Measurements from ENCODE around the gene RPRD1B. TPM values are rescaled to one million over a fixed set of nuclear protein-coding genes. Genes with fewer than 3 reads are reported as not detected.

Gene RPRD1B
- total and polyA plus RNA-seq, 2 of the 13 experiments (the other 11 are each of a cell fraction or from before 2014, with no cell fraction given) = 31.1 to 41.5 TPM

GRCh38 chr20:38126146-38126921 is 92.8 kb downstream of the RPRD1B start (continued):
- no peak for TF ChIP-seq PRDM10 (CRISPR knock-in tag; IDR thresholded peaks at IDR 0.05; ENCODE audit: low read depth)
- peak; percentile 79 for TF ChIP-seq RARA (CRISPR knock-in tag; IDR thresholded peaks at IDR 0.05)
- TF ChIP-seq, protein P1, sequence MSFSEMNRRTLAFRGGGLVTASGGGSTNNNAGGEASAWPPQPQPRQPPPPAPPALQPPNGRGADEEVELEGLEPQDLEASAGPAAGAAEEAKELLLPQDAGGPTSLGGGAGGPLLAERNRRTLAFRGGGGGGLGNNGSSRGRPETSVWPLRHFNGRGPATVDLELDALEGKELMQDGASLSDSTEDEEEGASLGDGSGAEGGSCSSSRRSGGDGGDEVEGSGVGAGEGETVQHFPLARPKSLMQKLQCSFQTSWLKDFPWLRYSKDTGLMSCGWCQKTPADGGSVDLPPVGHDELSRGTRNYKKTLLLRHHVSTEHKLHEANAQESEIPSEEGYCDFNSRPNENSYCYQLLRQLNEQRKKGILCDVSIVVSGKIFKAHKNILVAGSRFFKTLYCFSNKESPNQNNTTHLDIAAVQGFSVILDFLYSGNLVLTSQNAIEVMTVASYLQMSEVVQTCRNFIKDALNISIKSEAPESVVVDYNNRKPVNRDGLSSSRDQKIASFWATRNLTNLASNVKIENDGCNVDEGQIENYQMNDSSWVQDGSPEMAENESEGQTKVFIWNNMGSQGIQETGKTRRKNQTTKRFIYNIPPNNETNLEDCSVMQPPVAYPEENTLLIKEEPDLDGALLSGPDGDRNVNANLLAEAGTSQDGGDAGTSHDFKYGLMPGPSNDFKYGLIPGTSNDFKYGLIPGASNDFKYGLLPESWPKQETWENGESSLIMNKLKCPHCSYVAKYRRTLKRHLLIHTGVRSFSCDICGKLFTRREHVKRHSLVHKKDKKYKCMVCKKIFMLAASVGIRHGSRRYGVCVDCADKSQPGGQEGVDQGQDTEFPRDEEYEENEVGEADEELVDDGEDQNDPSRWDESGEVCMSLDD (CRISPR knock-in tag; IDR thresholded peaks at IDR 0.05; ENCODE audit: borderline replicate concordance) = no peak
- TF ChIP-seq IRF2 (CRISPR knock-in tag; IDR thresholded peaks at IDR 0.05) = no peak
- no peak for TF ChIP-seq ZNF264 (CRISPR knock-in tag; IDR thresholded peaks at IDR 0.05)
- TF ChIP-seq ZNF816 (CRISPR knock-in tag; IDR thresholded peaks at IDR 0.05; ENCODE audit: borderline replicate concordance) = no peak
- TF ChIP-seq PHF5A (CRISPR knock-in tag; IDR thresholded peaks at IDR 0.05; ENCODE audit: low read depth, unreplicated experiment) = no peak
- peak; percentile 25; the same call in 1 of the 2 replicates for TF ChIP-seq ZFX (CRISPR knock-in tag; IDR thresholded peaks at IDR 0.05; ENCODE audit: low read depth)
- TF ChIP-seq ZFP36L1 (CRISPR knock-in tag; IDR thresholded peaks at IDR 0.05) = 0 out of 2 replicates have a peak, but pooled peaks have one; percentile 7
- peak; percentile 13; the same call in 1 of the 2 replicates for TF ChIP-seq ZFP41 (CRISPR knock-in tag; IDR thresholded peaks at IDR 0.05; ENCODE audit: borderline replicate concordance)
- TF ChIP-seq NCOA2 (CRISPR knock-in tag; IDR thresholded peaks at IDR 0.05) = peak; percentile 69
- no peak for TF ChIP-seq GTF3A (CRISPR knock-in tag; conservative IDR thresholded peaks at IDR 0.05)
- TF ChIP-seq ZNF768 (CRISPR knock-in tag; IDR thresholded peaks at IDR 0.05) = peak; percentile 83
- no peak for TF ChIP-seq ZSCAN25 (CRISPR knock-in tag; IDR thresholded peaks at IDR 0.05)
- TF ChIP-seq MTA1 (CRISPR knock-in tag; IDR thresholded peaks at IDR 0.05; ENCODE audit: borderline replicate concordance) = 0 out of 2 replicates have a peak, but pooled peaks have one; percentile 38
- TF ChIP-seq, protein P2, sequence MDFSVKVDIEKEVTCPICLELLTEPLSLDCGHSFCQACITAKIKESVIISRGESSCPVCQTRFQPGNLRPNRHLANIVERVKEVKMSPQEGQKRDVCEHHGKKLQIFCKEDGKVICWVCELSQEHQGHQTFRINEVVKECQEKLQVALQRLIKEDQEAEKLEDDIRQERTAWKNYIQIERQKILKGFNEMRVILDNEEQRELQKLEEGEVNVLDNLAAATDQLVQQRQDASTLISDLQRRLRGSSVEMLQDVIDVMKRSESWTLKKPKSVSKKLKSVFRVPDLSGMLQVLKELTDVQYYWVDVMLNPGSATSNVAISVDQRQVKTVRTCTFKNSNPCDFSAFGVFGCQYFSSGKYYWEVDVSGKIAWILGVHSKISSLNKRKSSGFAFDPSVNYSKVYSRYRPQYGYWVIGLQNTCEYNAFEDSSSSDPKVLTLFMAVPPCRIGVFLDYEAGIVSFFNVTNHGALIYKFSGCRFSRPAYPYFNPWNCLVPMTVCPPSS (IDR thresholded peaks at IDR 0.05) = no peak
- TF ChIP-seq ELF4 (CRISPR knock-in tag; IDR thresholded peaks at IDR 0.05; ENCODE audit: borderline replicate concordance) = no peak
